NOMO-1 treated with dmso at 0.1 percent for 144 hours (cell line): ENCODE results near the gene BRSK1.

ENCODE experiments used
- DNase-seq: peaks from one replicate; lab custom pipeline; 2025; ENCODE audit not compliant: unreplicated experiment; lab: John Stamatoyannopoulos, UW

BRSK1 gene

DNA sequence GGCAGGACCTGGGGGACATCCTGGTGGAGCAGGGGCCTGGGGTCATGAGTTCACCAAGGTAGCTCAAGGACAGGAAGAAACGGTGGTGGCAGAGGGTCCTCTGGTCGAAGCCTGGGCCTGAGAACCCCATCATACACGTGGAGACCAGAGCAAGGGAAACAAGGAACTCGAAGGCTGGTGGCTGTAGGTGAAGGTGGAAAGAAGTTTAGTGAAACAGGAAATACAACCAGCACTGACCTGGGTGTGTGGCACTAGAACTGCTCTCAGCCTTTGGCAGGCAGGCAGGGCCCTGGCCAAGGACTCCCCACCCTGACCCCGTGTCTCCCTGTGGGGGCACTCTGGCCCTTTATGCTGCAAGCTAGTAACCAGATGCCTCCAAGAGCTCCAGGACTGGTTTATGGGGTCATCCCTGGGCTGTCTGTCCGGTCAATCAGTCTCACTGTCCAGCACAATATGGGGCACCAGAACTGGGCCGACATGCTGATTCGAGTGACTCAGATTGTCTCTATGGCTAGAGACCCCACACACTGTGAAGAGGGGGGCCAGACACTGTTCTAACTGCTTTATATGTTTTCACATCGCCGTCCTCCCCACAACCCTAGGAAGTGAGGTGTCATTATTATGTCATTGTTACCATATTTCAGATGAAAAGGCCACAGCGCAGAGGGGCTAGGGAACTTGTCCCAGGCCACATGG is 67.0 kb downstream of the BRSK1 start:
- no peak for DNase-seq

DNA sequence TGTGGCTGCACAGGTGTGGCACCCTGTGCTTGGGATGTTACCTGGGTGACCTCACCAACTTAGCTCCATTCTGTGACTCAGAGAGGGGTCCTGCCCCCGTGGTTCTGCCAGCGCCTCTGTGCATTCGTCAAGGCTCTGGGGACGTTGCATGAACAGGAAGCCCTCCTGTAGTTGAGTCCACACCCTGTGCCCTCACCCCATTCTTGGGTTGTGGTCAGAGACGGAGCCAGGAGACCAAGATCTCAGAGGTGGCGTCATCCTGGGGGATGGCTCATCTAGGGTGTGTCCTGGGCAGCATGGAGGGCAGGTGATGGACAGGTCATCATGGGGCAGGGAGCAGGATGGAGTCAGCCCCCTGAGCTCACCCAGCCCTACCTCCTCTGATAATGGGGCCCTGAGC is 68.2 kb downstream of the BRSK1 start:
- DNase-seq = no peak

- DNase-seq = no peak
Measured at GRCh38 chr19:55352549-55353145, 68.8 kb downstream of the BRSK1 start.

GRCh38 chr19:55353356-55353802 is 69.6 kb downstream of the BRSK1 start:
- DNase-seq = no peak

DNA sequence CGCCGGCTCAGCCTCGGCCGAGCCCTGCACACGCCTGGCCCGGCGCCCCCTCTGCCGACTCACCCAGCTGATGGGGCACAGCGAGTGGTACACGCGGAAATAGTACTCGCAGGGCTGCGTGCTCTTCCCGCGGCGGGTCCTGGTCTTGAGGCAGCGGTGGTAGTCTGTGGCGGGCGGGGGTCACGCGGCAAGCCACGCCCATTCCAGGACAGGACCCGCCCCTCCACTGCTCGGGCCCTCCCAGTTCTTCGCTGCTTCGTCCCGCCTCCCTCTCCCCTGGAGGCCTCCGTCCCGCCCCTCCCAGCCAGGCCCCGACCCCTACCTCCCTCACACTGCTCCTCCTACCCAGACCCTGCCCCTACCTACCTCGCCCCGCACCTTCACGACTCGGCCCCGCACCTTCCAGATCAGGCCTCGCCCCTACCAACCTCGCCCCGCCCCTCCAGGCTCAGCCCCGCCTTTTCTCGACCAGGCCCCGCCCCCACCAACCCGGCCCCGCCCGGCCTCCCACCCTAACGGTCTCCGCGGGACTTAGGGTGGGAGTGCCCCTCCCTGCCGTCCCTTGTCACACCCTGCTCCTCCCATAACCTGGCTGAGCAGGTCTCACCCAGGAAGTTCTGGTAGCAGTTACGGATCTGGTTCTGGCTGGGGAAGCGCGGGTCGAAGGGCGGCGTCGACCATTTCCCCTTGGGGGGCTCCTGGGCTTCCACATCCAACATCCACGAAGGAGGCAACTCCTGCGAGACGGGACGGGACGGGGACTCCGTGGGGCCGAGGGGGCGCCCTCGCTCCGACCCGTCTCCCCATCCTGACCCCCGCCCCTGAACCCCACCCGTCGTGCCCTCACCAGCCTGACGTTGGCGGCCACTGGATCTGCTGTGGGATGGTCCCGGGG is 70.3 kb downstream of the BRSK1 start:
- peak; percentile 41 for DNase-seq

GRCh38 chr19:55354698-55355212 is 71.0 kb downstream of the BRSK1 start, which contains the start of gene COX6B2:
Gene COX6B2 (minus strand): TSS chr19:55354719. CDS start chr19:55354521, 198 bp downstream.
- no peak for DNase-seq

- no peak for DNase-seq
Measured at GRCh38 chr19:55355213-55355821, 71.5 kb downstream of the BRSK1 start.

DNA sequence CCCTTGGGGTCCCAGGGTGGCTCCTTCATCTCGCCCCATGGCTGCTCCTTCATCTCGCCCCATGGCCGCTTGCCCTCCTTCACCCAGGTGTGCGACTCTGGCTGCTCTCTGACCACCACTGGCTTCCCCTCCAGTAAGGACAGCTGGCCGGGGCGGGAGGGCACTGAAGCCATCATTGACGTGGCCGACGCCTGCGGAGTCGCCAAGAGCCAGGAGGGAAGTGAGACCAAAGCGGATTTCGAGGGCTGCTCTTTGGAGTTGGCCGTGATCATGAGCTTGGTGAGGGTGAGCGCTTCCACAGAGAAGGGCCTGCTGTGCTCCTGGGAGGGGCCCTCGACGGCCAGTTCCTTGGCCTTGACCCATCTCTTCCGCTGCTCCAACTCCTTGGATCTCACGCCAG is 74.7 kb downstream of the BRSK1 start:
- DNase-seq = no peak

DNA sequence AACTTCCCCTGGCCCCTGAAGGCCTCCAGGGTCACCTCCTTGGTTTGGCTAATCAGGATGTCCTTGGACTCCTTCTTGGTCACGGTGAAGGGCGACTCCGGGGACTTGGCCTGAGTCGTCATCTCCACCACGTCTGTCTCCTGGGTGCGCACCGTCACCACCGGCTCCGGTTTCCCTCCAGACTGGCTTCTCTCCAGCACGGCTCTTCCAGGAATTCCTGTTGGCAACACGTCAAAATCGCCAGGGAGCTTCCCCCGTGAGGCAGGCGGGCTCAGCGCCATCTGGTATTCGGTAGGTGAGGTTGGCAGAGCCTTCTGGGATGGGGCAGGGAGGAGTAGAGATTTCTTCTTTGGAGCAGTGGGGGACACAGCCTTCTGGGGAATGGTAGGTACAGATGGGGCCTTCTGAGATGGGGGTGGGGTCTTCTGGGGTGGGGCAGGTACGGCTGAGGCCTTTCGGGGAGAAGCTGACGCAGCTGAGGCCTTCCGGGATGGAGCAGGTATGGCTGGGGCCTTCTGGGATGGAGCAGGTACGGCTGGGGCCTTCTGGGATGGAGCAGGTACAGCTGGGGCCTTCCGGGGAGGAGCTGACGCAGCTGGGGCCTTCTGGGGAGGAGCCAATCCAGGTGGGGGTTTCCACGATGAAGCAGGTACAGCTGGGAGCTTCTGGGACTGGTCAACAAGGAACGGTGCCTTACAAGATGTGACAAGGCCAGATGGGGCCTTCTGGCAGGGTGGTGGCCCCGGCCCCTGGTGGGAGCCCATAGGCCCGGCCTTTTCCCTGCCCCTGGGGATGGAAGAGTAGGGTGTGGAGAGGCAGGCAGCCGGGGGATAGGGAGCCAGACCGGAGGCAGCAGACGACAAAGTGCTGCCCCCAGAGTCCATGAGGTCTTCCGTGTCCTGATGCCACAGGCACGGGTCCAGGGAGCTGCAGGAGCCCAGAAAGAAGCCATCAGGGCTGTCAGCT is 75.4 kb downstream of the BRSK1 start:
- DNase-seq = no peak

GRCh38 chr19:55360902-55361301 is 77.1 kb downstream of the BRSK1 start:
- DNase-seq = no peak
